K562 (cell line): ENCODE results near the gene RPS27. TPM values are rescaled to one million over a fixed set of nuclear protein-coding genes. Genes with fewer than 3 reads are reported as not detected.

ENCODE experiments used
- BRD9 ChIP-seq: fragments of 450-650 bp; IDR thresholded peaks from 2 replicates; pipeline ENCODE4 v1.6.1; 2018; ENCODE audit warnings: low read depth; ENCODE audit not compliant: partially characterized antibody
- CCAR2 ChIP-seq: fragments of 200-400 bp; formaldehyde crosslinking; IDR thresholded peaks from 2 replicates; pipeline ENCODE4 v1.6.1; 2017; ENCODE audit warnings: mild to moderate bottlenecking, low read depth, low read length
- CTBP1 ChIP-seq: fragments of 450-650 bp; IDR thresholded peaks from 2 replicates; pipeline ENCODE4 v1.6.1; 2016; ENCODE audit warnings: borderline replicate concordance
- ELF4 ChIP-seq: fragments of 450-650 bp; formaldehyde crosslinking; IDR thresholded peaks from 2 replicates; pipeline ENCODE4 v1.4.0; 2022; ENCODE audit warnings: missing genetic modification characterization
- EP400 ChIP-seq: fragments of 450-650 bp; IDR thresholded peaks from 2 replicates; pipeline ENCODE4 v1.6.1; 2017; ENCODE audit warnings: antibody characterized with exemption, mild to moderate bottlenecking, moderate library complexity
- ETV5 ChIP-seq: sonication (generic); formaldehyde crosslinking; IDR thresholded peaks from 2 replicates; pipeline ENCODE4 v1.4.0; 2020; ENCODE audit warnings: low read depth, mild to moderate bottlenecking, missing genetic modification reagents
- ETV6 ChIP-seq, 3 experiments: fragments of 150-350 bp in 1 of 3; sonication (generic) in 1 of 3; formaldehyde crosslinking in 1 of 3; IDR thresholded peaks; 2 replicates each; pipeline versions ENCODE4 v1.6.1 to v1.8.0; 2014 to 2022; ENCODE audit warnings: borderline replicate concordance in 2 of 3, low read depth in 2 of 3, antibody characterized with exemption in 1 of 3, low read length in 1 of 3, mild to moderate bottlenecking in 1 of 3, missing genetic modification reagents in 1 of 3
- FOSL1 ChIP-seq: fragments of 200-800 bp; sonication (Bioruptor generic); conservative IDR thresholded peaks from 2 replicates; pipeline ENCODE4 v1.6.1; 2016; ENCODE audit warnings: missing genetic modification characterization, missing compliant biosample characterization
- FOXJ2 ChIP-seq: fragments of 200-800 bp; sonication (Bioruptor generic); IDR thresholded peaks from 2 replicates; pipeline ENCODE4 v1.6.1; 2016; ENCODE audit warnings: missing genetic modification characterization, missing compliant biosample characterization
- GABPB1 ChIP-seq: sonication (generic); formaldehyde crosslinking; IDR thresholded peaks from 2 replicates; pipeline ENCODE4 v1.8.0; 2022; ENCODE audit warnings: mild to moderate bottlenecking, missing genetic modification reagents
- GATAD2A ChIP-seq: fragments of 450-650 bp; IDR thresholded peaks from 2 replicates; pipeline ENCODE4 v1.6.1; 2017
- HMG20A ChIP-seq: fragments of 450-650 bp; formaldehyde crosslinking; conservative IDR thresholded peaks from 2 replicates; pipeline ENCODE4 v1.4.0; 2020; ENCODE audit warnings: mild to moderate bottlenecking, mixed read lengths
- KLF10 ChIP-seq: fragments of 250-450 bp; sonication (Bioruptor Pico); IDR thresholded peaks from 2 replicates; pipeline ENCODE4 v1.6.1; 2021; ENCODE audit warnings: matching md5 sums
- L3MBTL2 ChIP-seq: fragments of 450-650 bp; IDR thresholded peaks from 2 replicates; pipeline ENCODE4 v1.6.1; 2016; ENCODE audit warnings: mild to moderate bottlenecking, moderate library complexity
- LEF1 ChIP-seq: fragments of 450-650 bp; IDR thresholded peaks from 2 replicates; pipeline ENCODE4 v1.6.1; 2016; ENCODE audit warnings: mild to moderate bottlenecking
- NR4A1 ChIP-seq, 2 experiments: fragments of 250-450 bp in 1 of 2; fragments of 450-650 bp in 1 of 2; sonication (Bioruptor Pico) in 1 of 2; IDR thresholded peaks; 2 replicates each; pipeline versions ENCODE4 v1.4.0 to v1.6.1; 2016 to 2020; ENCODE audit warnings: mild to moderate bottlenecking in 2 of 2, missing compliant biosample characterization in 1 of 2, missing genetic modification characterization in 1 of 2, moderate library complexity in 1 of 2
- RAD21 ChIP-seq, 2 experiments: fragments of 250-450 bp in 1 of 2; fragments of 450-650 bp in 1 of 2; sonication (Bioruptor Pico) in 1 of 2; formaldehyde crosslinking in 1 of 2; IDR thresholded peaks in 1 of 2; conservative IDR thresholded peaks in 1 of 2; 2 replicates each; pipeline versions ENCODE4 v1.4.0 to v1.8.0; 2020 to 2022; ENCODE audit warnings: mild to moderate bottlenecking in 2 of 2, moderate library complexity in 1 of 2
- TAF9B ChIP-seq: fragments of 450-650 bp; IDR thresholded peaks from 2 replicates; pipeline ENCODE4 v1.6.1; 2018; ENCODE audit warnings: mild to moderate bottlenecking; ENCODE audit not compliant: partially characterized antibody
- THRAP3 ChIP-seq: fragments of 450-650 bp; IDR thresholded peaks from 2 replicates; pipeline ENCODE4 v1.6.1; 2016; ENCODE audit warnings: mild to moderate bottlenecking, inconsistent platforms, borderline replicate concordance
- ZBTB1 ChIP-seq: sonication (generic); formaldehyde crosslinking; IDR thresholded peaks from 2 replicates; pipeline ENCODE4 v1.8.1; 2023; ENCODE audit warnings: missing genetic modification reagents, low read depth, mild to moderate bottlenecking, borderline replicate concordance
- ZFP36 ChIP-seq: fragments of 150-350 bp; IDR thresholded peaks from 2 replicates; pipeline ENCODE4 v1.6.1; 2018; ENCODE audit warnings: low read length, low read depth; ENCODE audit not compliant: partially characterized antibody
- ZNF134 ChIP-seq: fragments of 250-450 bp; sonication (Bioruptor Pico); conservative IDR thresholded peaks from 2 replicates; pipeline ENCODE4 v1.4.0; 2020
- ZNF277 ChIP-seq: fragments of 250-450 bp; sonication (Bioruptor Pico); IDR thresholded peaks from 2 replicates; pipeline ENCODE4 v1.8.0; 2022; ENCODE audit warnings: inconsistent platforms, mild to moderate bottlenecking, moderate library complexity, borderline replicate concordance
- ZNF507 ChIP-seq: conservative IDR thresholded peaks from 2 replicates; pipeline ENCODE4 v1.6.1; 2017; ENCODE audit warnings: missing genetic modification characterization, missing compliant biosample characterization
- ZNF644 ChIP-seq: fragments of 200-800 bp; sonication (Bioruptor generic); IDR thresholded peaks from 2 replicates; pipeline ENCODE4 v1.6.1; 2016; ENCODE audit warnings: low read depth, missing genetic modification characterization, missing compliant biosample characterization
- polyA plus RNA-seq, 8 experiments: library from polyadenylated mRNA; depleted of rRNA in 4 of 8; stranded (reverse) in 5 of 8; unstranded in 3 of 8; fragments of >200 nt; fragmentation: Nextera tagmentation in 2 of 8; fragmentation: Illumina TruSeq in 1 of 8; extraction: Ambion mirVana in 2 of 8; extraction: Trizol in 1 of 8; gene quantifications; 2 replicates each; pipeline versions ENCODE4 v1.2.1 to v1.2.3, GENCODE V29; 2011 to 2014; ENCODE audit warnings: inconsistent platforms in 1 of 8, missing spikeins in 1 of 8
- total RNA-seq, 7 experiments: library from RNA; depleted of rRNA in 6 of 7; stranded (reverse); fragments of >200 nt in 6 of 7; fragmentation: Illumina TruSeq in 2 of 7; extraction: Trizol in 2 of 7; gene quantifications; 2 replicates each; pipeline versions ENCODE4 v1.2.1 to v1.2.3, GENCODE V29; 2011 to 2021; ENCODE audit warnings: low replicate concordance in 1 of 7
- TF ChIP-seq, protein P1 (sequence below): sonication (generic); IDR thresholded peaks from 2 replicates; pipeline ENCODE4 v1.6.1; 2016
- TF ChIP-seq, protein P2 (sequence below): fragments of 250-450 bp; sonication (Bioruptor Pico); IDR thresholded peaks from 2 replicates; pipeline ENCODE4 v1.8.0; 2021; ENCODE audit warnings: borderline replicate concordance, mild to moderate bottlenecking, moderate library complexity; ENCODE audit not compliant: poor library complexity, severe bottlenecking

The RPS27 gene
- total and polyA plus RNA-seq, 9 of the 15 experiments (the other 6 are each of a cell fraction or from before 2014, with no cell fraction given), result 2,091 to 9,377 (median 6,706) TPM

- TF ChIP-seq FOSL1 (tag) (no peak; the same call in 1 of the 2 replicates), CTBP1 (peak; percentile 78; the same call in 1 of the 2 replicates), ETV5 (CRISPR knock-in tag) (no peak), EP400 (peak; percentile 7; the same call in 1 of the 2 replicates), ZNF134 (no peak), HMG20A (CRISPR knock-in tag) (no peak), ZFP36 (no peak), CCAR2 (no peak), FOXJ2 (tag) (no peak), NR4A1 (CRISPR knock-in tag; IDR thresholded peaks at IDR 0.05) (no peak), NR4A1 (tag; IDR thresholded peaks at IDR 0.05) (no peak), KLF10 (no peak), ZNF507 (tag) (no peak), GABPB1 (CRISPR knock-in tag) (no peak), ZBTB1 (CRISPR knock-in tag) (no peak; the same call in 1 of the 2 replicates), BRD9 (no peak), ZNF277 (CRISPR knock-in tag) (no peak), GATAD2A (peak; percentile 36; the same call in 1 of the 2 replicates), RAD21 (CRISPR knock-in tag; conservative IDR thresholded peaks at IDR 0.05 in 1 of 2, IDR thresholded peaks at IDR 0.05 in 1 of 2) (peak; percentile 44 to 57; a peak in 3 of 4 replicates), ZNF644 (no peak), THRAP3 (no peak), TAF9B (no peak), ETV6 (IDR thresholded peaks at IDR 0.05; ENCODE audit: borderline replicate concordance in 1 of 2, low read depth in 2 of 2, low read length in 1 of 2) (no peak), ETV6 (CRISPR knock-in tag; IDR thresholded peaks at IDR 0.05; ENCODE audit: borderline replicate concordance) (no peak), L3MBTL2 (peak; percentile 40), LEF1 (no peak), ELF4 (no peak)
- TF ChIP-seq, protein P1, sequence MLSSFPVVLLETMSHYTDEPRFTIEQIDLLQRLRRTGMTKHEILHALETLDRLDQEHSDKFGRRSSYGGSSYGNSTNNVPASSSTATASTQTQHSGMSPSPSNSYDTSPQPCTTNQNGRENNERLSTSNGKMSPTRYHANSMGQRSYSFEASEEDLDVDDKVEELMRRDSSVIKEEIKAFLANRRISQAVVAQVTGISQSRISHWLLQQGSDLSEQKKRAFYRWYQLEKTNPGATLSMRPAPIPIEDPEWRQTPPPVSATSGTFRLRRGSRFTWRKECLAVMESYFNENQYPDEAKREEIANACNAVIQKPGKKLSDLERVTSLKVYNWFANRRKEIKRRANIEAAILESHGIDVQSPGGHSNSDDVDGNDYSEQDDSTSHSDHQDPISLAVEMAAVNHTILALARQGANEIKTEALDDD, result no peak
- TF ChIP-seq, protein P2, sequence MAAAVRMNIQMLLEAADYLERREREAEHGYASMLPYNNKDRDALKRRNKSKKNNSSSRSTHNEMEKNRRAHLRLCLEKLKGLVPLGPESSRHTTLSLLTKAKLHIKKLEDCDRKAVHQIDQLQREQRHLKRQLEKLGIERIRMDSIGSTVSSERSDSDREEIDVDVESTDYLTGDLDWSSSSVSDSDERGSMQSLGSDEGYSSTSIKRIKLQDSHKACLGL (CRISPR knock-in tag), result no peak
Measured at GRCh38 chr1:153946622-153947241, 43.8 kb upstream of the RPS27 start, which contains the start of gene DENND4B (continued).
